OCI-LY1 (cell line): Measurements from ENCODE around the gene RASL10B.

Experiments
- EZH2 ChIP-seq: fragments of 200-600 bp; sonication (generic), shearing (Covaris generic); IDR thresholded peaks from 2 replicates; pipeline ENCODE4 v1.8.0; 2017; ENCODE audit warnings: borderline replicate concordance, mixed run types, mild to moderate bottlenecking, antibody characterized with exemption, low read length, moderate library complexity, mixed read lengths
- TF ChIP-seq, protein P1 (sequence below): fragments of 200-600 bp; sonication (generic), shearing (Covaris generic); IDR thresholded peaks from 2 replicates; pipeline ENCODE4 v1.5.1; 2017; ENCODE audit warnings: mild to moderate bottlenecking, antibody characterized with exemption, low read length, moderate library complexity, mixed read lengths

DNA sequence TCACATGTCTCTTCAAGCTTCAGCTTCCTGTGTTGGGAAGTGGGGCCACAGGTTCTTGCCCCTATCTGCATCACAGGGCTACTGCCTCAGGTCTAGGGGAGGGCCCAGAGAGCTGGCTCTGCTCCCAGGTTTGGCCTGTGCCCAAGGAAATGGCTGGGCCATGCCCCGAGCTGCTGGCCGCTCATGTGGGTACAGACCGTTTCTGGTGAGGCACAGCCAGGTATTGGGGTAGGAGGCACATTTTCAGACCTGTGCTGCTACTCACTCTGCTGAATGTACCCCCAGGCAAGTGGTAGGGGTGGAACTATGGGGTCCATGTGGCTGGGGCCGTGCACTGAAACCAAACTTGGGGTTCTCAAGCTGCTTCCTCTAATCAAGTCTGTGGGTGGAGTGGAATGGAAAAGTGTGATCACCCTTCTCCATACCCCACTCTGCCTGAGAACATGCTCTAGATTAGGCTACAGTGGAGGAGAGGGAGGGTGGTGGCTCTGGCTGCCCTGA is 17.0 kb downstream of the RASL10B start:
- TF ChIP-seq, protein P1, sequence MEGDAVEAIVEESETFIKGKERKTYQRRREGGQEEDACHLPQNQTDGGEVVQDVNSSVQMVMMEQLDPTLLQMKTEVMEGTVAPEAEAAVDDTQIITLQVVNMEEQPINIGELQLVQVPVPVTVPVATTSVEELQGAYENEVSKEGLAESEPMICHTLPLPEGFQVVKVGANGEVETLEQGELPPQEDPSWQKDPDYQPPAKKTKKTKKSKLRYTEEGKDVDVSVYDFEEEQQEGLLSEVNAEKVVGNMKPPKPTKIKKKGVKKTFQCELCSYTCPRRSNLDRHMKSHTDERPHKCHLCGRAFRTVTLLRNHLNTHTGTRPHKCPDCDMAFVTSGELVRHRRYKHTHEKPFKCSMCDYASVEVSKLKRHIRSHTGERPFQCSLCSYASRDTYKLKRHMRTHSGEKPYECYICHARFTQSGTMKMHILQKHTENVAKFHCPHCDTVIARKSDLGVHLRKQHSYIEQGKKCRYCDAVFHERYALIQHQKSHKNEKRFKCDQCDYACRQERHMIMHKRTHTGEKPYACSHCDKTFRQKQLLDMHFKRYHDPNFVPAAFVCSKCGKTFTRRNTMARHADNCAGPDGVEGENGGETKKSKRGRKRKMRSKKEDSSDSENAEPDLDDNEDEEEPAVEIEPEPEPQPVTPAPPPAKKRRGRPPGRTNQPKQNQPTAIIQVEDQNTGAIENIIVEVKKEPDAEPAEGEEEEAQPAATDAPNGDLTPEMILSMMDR = no peak
- no peak for TF ChIP-seq EZH2
